B cell (primary cell): Measurements from ENCODE around the gene FRS3. TPM values are rescaled to one million over a fixed set of nuclear protein-coding genes. Genes with fewer than 3 reads are reported as not detected.

ENCODE experiments used
- ATAC-seq: fragments of 200-7000 bp; cut with Tn5 transposase; one replicate; pipeline ENCODE4 v1.10.0; 2021; ENCODE audit warnings: low read depth, mild to moderate bottlenecking, moderate number of reproducible peaks, moderate library complexity
- CTCF ChIA-PET: fragments of 350-600 bp; sonication (Branson Sonifier 250); formaldehyde crosslinking; loops from one replicate; lab custom pipeline; 2021; ENCODE audit warnings: antibody characterized with exemption, inconsistent platforms; lab: Charles Lee
- POLR2A ChIA-PET: fragments of 350-600 bp; sonication (Branson Sonifier 250); formaldehyde crosslinking; loops from one replicate; lab custom pipeline; 2021; ENCODE audit warnings: antibody characterized with exemption; lab: Charles Lee
- DNase-seq: peaks from one replicate; pipeline ENCODE4 v3.0.0; 2013
- H2AFZ ChIP-seq: 2 replicates; pipeline ENCODE4 v1.6.1; 2012; ENCODE audit warnings: mild to moderate bottlenecking, low read depth, low read length; ENCODE audit not compliant: insufficient read depth, poor library complexity, severe bottlenecking
- H3K27ac ChIP-seq, 2 donors: 1 replicate in 1 of 2; 2 replicates in 1 of 2; pipeline ENCODE4 v1.5.1; 2012 to 2013; ENCODE audit warnings: low read length in 2 of 2, mild to moderate bottlenecking in 2 of 2, moderate library complexity in 1 of 2
- H3K27me3 ChIP-seq, 4 experiments: fragments of 200-600 bp in 1 of 4; sonication (generic) in 1 of 4; replicated peaks in 1 of 4; 1 replicate in 2 of 4; 2 replicates in 2 of 4; pipeline versions ENCODE4 v1.6.1 to v1.7.0; 2013 to 2016; ENCODE audit warnings: low read length in 3 of 4, mild to moderate bottlenecking in 2 of 4, mixed read lengths in 1 of 4, moderate library complexity in 1 of 4; ENCODE audit not compliant: insufficient read depth in 4 of 4, control insufficient read depth in 3 of 4; ENCODE audit errors: control extremely low read depth in 1 of 4
- H3K36me3 ChIP-seq, 2 experiments: replicated peaks in 1 of 2; 1 replicate in 1 of 2; 2 replicates in 1 of 2; pipeline versions ENCODE4 v1.6.1 to v1.7.1; 2013; ENCODE audit warnings: low read length in 1 of 2; ENCODE audit not compliant: insufficient read depth in 2 of 2, control insufficient read depth in 1 of 2; ENCODE audit errors: control extremely low read depth in 1 of 2, extremely low read depth in 1 of 2
- H3K4me1 ChIP-seq, 2 donors: fragments of 200-600 bp in 1 of 2; sonication (generic) in 1 of 2; 1 replicate in 1 of 2; 2 replicates in 1 of 2; pipeline versions ENCODE4 v1.5.1 to v1.6.1; 2013 to 2017; ENCODE audit warnings: low read length in 2 of 2; ENCODE audit not compliant: control insufficient read depth in 2 of 2, insufficient read depth in 2 of 2
- H3K4me2 ChIP-seq: replicated peaks from 2 replicates; pipeline ENCODE3; 2012; ENCODE audit warnings: mild to moderate bottlenecking, low read depth, low read length; ENCODE audit not compliant: poor library complexity, severe bottlenecking
- H3K4me3 ChIP-seq, 5 experiments: fragments of 200-600 bp in 1 of 5; sonication (generic) in 1 of 5; 1 replicate in 3 of 5; 2 replicates in 2 of 5; pipeline versions ENCODE4 v1.5.1 to v1.7.0; 2011 to 2016; ENCODE audit warnings: low read length in 4 of 5, mild to moderate bottlenecking in 4 of 5, low read depth in 2 of 5, control low read depth in 1 of 5, moderate library complexity in 1 of 5; ENCODE audit not compliant: insufficient read depth in 1 of 5; ENCODE audit errors: control extremely low read depth in 1 of 5, extremely low read depth in 1 of 5
- H3K79me2 ChIP-seq: fragments of 200-600 bp; sonication (generic); one replicate; pipeline ENCODE4 v1.6.0; 2016; ENCODE audit warnings: low read length; ENCODE audit not compliant: control insufficient read depth, insufficient read depth
- H3K9ac ChIP-seq: fragments of 200-600 bp; sonication (generic); 2 replicates; pipeline ENCODE4 v1.6.1; 2017; ENCODE audit warnings: mild to moderate bottlenecking, low read length, moderate library complexity
- H3K9me3 ChIP-seq, 3 donors: one replicate each; pipeline versions ENCODE4 v1.6.1 to v1.7.1; 2013; ENCODE audit warnings: low read length in 2 of 3; ENCODE audit not compliant: control insufficient read depth in 2 of 3, insufficient read depth in 1 of 3; ENCODE audit errors: control extremely low read depth in 1 of 3
- H4K20me1 ChIP-seq: 2 replicates; pipeline ENCODE4 v1.6.0; 2012; ENCODE audit warnings: mild to moderate bottlenecking, low read length; ENCODE audit not compliant: insufficient read depth, control insufficient read depth, poor library complexity, severe bottlenecking
- H3K27ac Mint-ChIP-seq: one replicate; pipeline ENCODE4 v1.8.0; 2021; ENCODE audit warnings: mixed read lengths
- H3K27me3 Mint-ChIP-seq: one replicate; pipeline ENCODE4 v1.8.0; 2021; ENCODE audit warnings: mixed read lengths
- H3K4me1 Mint-ChIP-seq: one replicate; pipeline ENCODE4 v1.8.0; 2021; ENCODE audit warnings: mixed read lengths
- H3K4me3 Mint-ChIP-seq: one replicate; pipeline ENCODE4 v1.8.0; 2021; ENCODE audit warnings: mixed read lengths
- H3K9me3 Mint-ChIP-seq: one replicate; pipeline ENCODE4 v1.8.0; 2022; ENCODE audit warnings: mixed read lengths; ENCODE audit not compliant: insufficient read depth
- CTCF ChIP-seq: fragments of 200-600 bp; IDR thresholded peaks from one replicate; pipeline ENCODE4 v1.8.0; 2022; ENCODE audit warnings: antibody characterized with exemption, mild to moderate bottlenecking
- EZH2 ChIP-seq: IDR thresholded peaks from 2 replicates; pipeline ENCODE4 v1.6.1; 2012; ENCODE audit warnings: borderline replicate concordance, low read depth, mild to moderate bottlenecking, moderate library complexity, low read length; ENCODE audit not compliant: insufficient read depth, poor library complexity, severe bottlenecking
- WGBS: methylation state at CpG from one replicate; pipeline ENCODE4 v1.1.5; 2013; ENCODE audit warnings: missing lambda C conversion rate; ENCODE audit not compliant: insufficient coverage; 5-methylcytosine and 5-hydroxymethylcytosine counted together
- intact Hi-C: fragments of 100-400 bp; cut with micrococcal nuclease; formaldehyde crosslinking; loops from one replicate; pipeline ENCODE4 v1.10.0; 2022
- polyA plus RNA-seq: library from polyadenylated mRNA; depleted of rRNA; stranded (reverse); fragments of >200 nt; gene quantifications from 2 replicates; pipeline ENCODE4 v1.2.3, GENCODE V29; 2012
- total RNA-seq, 2 donors: library from RNA; stranded (reverse); fragments of 120-200 nt in 1 of 2; gene quantifications; 1 replicate in 1 of 2; 2 replicates in 1 of 2; pipeline versions ENCODE4 v1.2.3 to v1.2.4, GENCODE V29; 2013 to 2022

FRS3 gene
- total and polyA plus RNA-seq, 2 donors (not counting 1 experiment from before 2014, with no cell fraction given) = 9.8 to 12.0 TPM

GRCh38 chr6:41730531-41731436 is 48.9 kb downstream of the FRS3 start:
- Mint-ChIP-seq H3K27ac (peak overlapping the region; percentile 94), H3K9me3 (no peaks in the 10 kb centered on the region), H3K4me1 (peaks cover 77% of the 10 kb centered on the region), H3K4me3 (peak overlapping the region; percentile 93), H3K27me3 (no peaks in the 10 kb centered on the region)
- Histone ChIP-seq H3K27me3 (no peaks in the 10 kb centered on the region), H3K9me3 (no peaks in the 10 kb centered on the region), H3K9ac (peak overlapping the region; percentile 78), H4K20me1 (peaks cover 7% of the 10 kb centered on the region), H3K4me2 (peak overlapping the region; percentile 90), H3K36me3 (peaks cover 0 to 10% of the 10 kb centered on the region in 2 experiments), H3K27ac (peak overlapping the region; percentile 87 to 93), H3K4me1 (peaks cover 69 to 83% of the 10 kb centered on the region in 2 donors), H2AFZ (no peak overlapping the region), H3K4me3 (peak overlapping the region; percentile 68 to 89 (median 80)), H3K79me2 (peaks cover 81% of the 10 kb centered on the region)
- intact Hi-C loops = loop anchor here (5.0 kb wide), 1 partner anchor 33 kb away; no protein-coding TSS in a partner anchor
- CTCF ChIA-PET = interaction anchor here (6.8 to 7.9 kb wide), 3 partner anchors 9 to 25 kb away, joined by 86 to 303 read pairs (median 110); no protein-coding TSS in a partner anchor
- TF ChIP-seq EZH2 (no peak), CTCF (no peak)
- ATAC-seq (no peak), DNase-seq (no peak)
- WGBS = 56% methylated on average over 4 of the region's 9 CpGs
- POLR2A ChIA-PET = interaction anchor here (0.6 to 9.4 kb wide), 4 partner anchors 8 to 319 kb away, joined by 3 to 342 read pairs (median 59); no protein-coding TSS in a partner anchor
